ENCODE results near the gene SLC30A7.
"Not testable (repeated sequence)": the region's sequence is repeated elsewhere in the genome, so short reads cannot be mapped to it uniquely, and the experiment has no call there.

SLC30A7 gene

GRCh38 chr1:100950781-100951180 lies 54.9 kb downstream of the SLC30A7 start:
- no peak overlapping the region for H3K27ac ChIP-seq (ENCODE audit: low read length)
- no peak overlapping the region for H3K4me3 ChIP-seq (ENCODE audit: low read length)
- no peak for TF ChIP-seq EZH2phosphoT487 (IDR thresholded peaks at IDR 0.05; ENCODE audit: low read depth)
- TF ChIP-seq, protein P1, sequence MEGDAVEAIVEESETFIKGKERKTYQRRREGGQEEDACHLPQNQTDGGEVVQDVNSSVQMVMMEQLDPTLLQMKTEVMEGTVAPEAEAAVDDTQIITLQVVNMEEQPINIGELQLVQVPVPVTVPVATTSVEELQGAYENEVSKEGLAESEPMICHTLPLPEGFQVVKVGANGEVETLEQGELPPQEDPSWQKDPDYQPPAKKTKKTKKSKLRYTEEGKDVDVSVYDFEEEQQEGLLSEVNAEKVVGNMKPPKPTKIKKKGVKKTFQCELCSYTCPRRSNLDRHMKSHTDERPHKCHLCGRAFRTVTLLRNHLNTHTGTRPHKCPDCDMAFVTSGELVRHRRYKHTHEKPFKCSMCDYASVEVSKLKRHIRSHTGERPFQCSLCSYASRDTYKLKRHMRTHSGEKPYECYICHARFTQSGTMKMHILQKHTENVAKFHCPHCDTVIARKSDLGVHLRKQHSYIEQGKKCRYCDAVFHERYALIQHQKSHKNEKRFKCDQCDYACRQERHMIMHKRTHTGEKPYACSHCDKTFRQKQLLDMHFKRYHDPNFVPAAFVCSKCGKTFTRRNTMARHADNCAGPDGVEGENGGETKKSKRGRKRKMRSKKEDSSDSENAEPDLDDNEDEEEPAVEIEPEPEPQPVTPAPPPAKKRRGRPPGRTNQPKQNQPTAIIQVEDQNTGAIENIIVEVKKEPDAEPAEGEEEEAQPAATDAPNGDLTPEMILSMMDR (IDR thresholded peaks at IDR 0.05; ENCODE audit: low read depth, low read length): no peak
- no peaks in the 10 kb centered on the region for H3K36me3 ChIP-seq (replicated peaks; ENCODE audit: low read depth, low read length)
- no peaks in the 10 kb centered on the region for H3K79me2 ChIP-seq (ENCODE audit: low read length)
- H3K4me1 ChIP-seq (ENCODE audit: low read length): no peaks in the 10 kb centered on the region
- H4K20me1 ChIP-seq (ENCODE audit: insufficient read depth, low read length): no peaks in the 10 kb centered on the region
- H3K27me3 ChIP-seq (ENCODE audit: low read depth, low read length): no peaks in the 10 kb centered on the region
- no peaks in the 10 kb centered on the region for H3K9me3 ChIP-seq (ENCODE audit: insufficient read depth, low read length)
- H3K9ac ChIP-seq (ENCODE audit: low read length): no peak overlapping the region
- H3K4me2 ChIP-seq (ENCODE audit: low read length): no peak overlapping the region
- H2AFZ ChIP-seq (ENCODE audit: low read depth, low read length): no peak overlapping the region

DNA sequence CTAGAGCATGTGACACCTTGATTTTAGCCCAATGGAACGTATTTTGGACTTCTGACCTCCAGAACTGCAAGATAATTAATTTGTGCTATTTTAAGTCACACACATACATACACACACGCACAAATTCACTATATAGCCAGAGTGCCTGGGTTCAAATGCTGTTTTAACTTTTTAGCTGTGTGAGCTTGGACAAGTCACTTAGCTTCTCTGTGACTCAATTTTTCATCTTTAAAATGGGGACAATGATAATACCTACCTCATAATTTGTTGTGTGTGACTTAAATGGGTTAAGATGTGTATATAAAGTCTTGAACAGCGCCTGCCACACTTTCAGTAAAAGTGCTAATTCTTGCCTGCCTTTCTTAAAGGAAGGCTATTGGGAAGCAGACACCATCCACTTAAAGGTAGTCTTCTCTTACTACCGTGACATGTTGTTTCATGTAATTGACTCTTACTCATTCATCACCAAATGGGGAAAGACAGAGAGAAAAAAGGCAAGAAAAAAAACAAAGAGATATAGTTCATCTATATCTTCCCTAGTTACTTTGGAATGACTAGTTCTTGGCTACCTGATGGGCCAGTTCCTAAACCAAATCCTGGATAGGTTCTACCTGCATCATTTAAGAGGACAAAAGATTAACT lies 56.3 kb downstream of the SLC30A7 start:
- Histone ChIP-seq H3K27ac (ENCODE audit: low read length) (no peak overlapping the region), H3K4me2 (ENCODE audit: low read length) (no peak overlapping the region), H3K79me2 (ENCODE audit: low read length) (no peaks in the 10 kb centered on the region), H3K36me3 (replicated peaks; ENCODE audit: low read depth, low read length) (no peaks in the 10 kb centered on the region), H3K4me3 (ENCODE audit: low read length) (no peak overlapping the region), H3K9me3 (ENCODE audit: insufficient read depth, low read length) (no peaks in the 10 kb centered on the region), H2AFZ (ENCODE audit: low read depth, low read length) (no peak overlapping the region), H3K4me1 (ENCODE audit: low read length) (no peaks in the 10 kb centered on the region), H3K9ac (ENCODE audit: low read length) (no peak overlapping the region), H4K20me1 (ENCODE audit: insufficient read depth, low read length) (no peaks in the 10 kb centered on the region), H3K27me3 (ENCODE audit: low read depth, low read length) (no peaks in the 10 kb centered on the region)
- TF ChIP-seq, protein P1 (IDR thresholded peaks at IDR 0.05; ENCODE audit: low read depth, low read length): no peak
- TF ChIP-seq EZH2phosphoT487 (IDR thresholded peaks at IDR 0.05; ENCODE audit: low read depth): no peak

DNA sequence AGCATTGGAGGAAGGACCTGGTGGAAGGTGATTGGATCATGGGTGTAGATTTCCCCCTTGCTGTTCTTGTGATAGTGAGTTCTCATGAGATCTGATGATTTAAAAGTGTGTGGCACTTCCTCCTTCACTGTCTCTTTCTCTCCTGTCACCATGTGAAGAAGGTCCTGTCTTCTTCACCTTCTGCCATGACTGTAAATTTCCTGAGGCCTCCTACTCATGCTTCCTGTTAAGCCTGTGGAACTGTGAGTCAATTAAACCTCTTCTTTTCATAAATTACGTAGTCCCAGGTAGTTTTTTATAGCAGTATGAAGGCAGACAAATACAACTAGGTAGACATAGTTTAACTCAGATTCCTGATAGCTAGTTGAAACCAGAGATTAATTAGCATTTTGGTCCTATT lies 57.1 kb downstream of the SLC30A7 start:
- not testable (repeated sequence) for H3K27ac ChIP-seq (ENCODE audit: low read length); H3K79me2 ChIP-seq (ENCODE audit: low read length)

GRCh38 chr1:100953960-100954730 lies 58.3 kb downstream of the SLC30A7 start:
- H2AFZ ChIP-seq (ENCODE audit: low read depth, low read length): no peak overlapping the region
- no peak overlapping the region for H3K27ac ChIP-seq (ENCODE audit: low read length)
- H3K4me1 ChIP-seq (ENCODE audit: low read length): no peaks in the 10 kb centered on the region
- no peaks in the 10 kb centered on the region for H3K27me3 ChIP-seq (ENCODE audit: low read depth, low read length)
- H3K79me2 ChIP-seq (ENCODE audit: low read length): no peaks in the 10 kb centered on the region
- no peaks in the 10 kb centered on the region for H4K20me1 ChIP-seq (ENCODE audit: insufficient read depth, low read length)
- no peak overlapping the region for H3K9ac ChIP-seq (ENCODE audit: low read length)
- no peak overlapping the region for H3K4me2 ChIP-seq (ENCODE audit: low read length)
- no peaks in the 10 kb centered on the region for H3K36me3 ChIP-seq (replicated peaks; ENCODE audit: low read depth, low read length)
- TF ChIP-seq EZH2phosphoT487 (IDR thresholded peaks at IDR 0.05; ENCODE audit: low read depth): no peak
- TF ChIP-seq, protein P1 (IDR thresholded peaks at IDR 0.05; ENCODE audit: low read depth, low read length): no peak
- no peaks in the 10 kb centered on the region for H3K9me3 ChIP-seq (ENCODE audit: insufficient read depth, low read length)
- H3K4me3 ChIP-seq (ENCODE audit: low read length): no peak overlapping the region

More for the DNA sequence above, 57.1 kb downstream of the SLC30A7 start:
- H3K4me1 ChIP-seq (ENCODE audit: low read length); H3K9me3 ChIP-seq (ENCODE audit: insufficient read depth, low read length); H3K9ac ChIP-seq (ENCODE audit: low read length); H2AFZ ChIP-seq (ENCODE audit: low read depth, low read length); H3K27me3 ChIP-seq (ENCODE audit: low read depth, low read length); H3K4me3 ChIP-seq (ENCODE audit: low read length); H3K4me2 ChIP-seq (ENCODE audit: low read length); H3K36me3 ChIP-seq (replicated peaks; ENCODE audit: low read depth, low read length); H4K20me1 ChIP-seq (ENCODE audit: insufficient read depth, low read length): not testable (repeated sequence)
